GM23338 (cell line): ENCODE results near the gene MORN4. TPM values are rescaled to one million over a fixed set of nuclear protein-coding genes. Genes with fewer than 3 reads are reported as not detected.

Source experiments
- ATAC-seq: fragments of 200-7000 bp; cut with Tn5 transposase; 3 replicates; pipeline ENCODE4 v1.9.1; 2020
- DNase-seq: peaks from one replicate; pipeline ENCODE4 v3.0.0-alpha.2; 2015; ENCODE audit warnings: low spot score
- H2AFZ ChIP-seq: fragments of 200-600 bp; sonication (generic); 2 replicates; pipeline ENCODE4 v1.8.0; 2016; ENCODE audit warnings: antibody characterized with exemption, mild to moderate bottlenecking, moderate library complexity
- H3F3A ChIP-seq: fragments of 200-600 bp; sonication (generic); replicated peaks from 2 replicates; pipeline ENCODE4 v1.8.0; 2017; ENCODE audit warnings: antibody characterized with exemption, mixed run types, low read depth
- H3K27ac ChIP-seq: fragments of 200-600 bp; sonication (generic); 2 replicates; pipeline ENCODE4 v1.6.1; 2016; ENCODE audit warnings: low read depth
- H3K27me3 ChIP-seq: fragments of 200-600 bp; sonication (generic); 2 replicates; pipeline ENCODE4 v1.8.0; 2016; ENCODE audit warnings: mild to moderate bottlenecking, mixed run types, moderate library complexity; ENCODE audit not compliant: insufficient read depth
- H3K36me3 ChIP-seq: fragments of 200-600 bp; sonication (generic); 2 replicates; pipeline ENCODE4 v1.8.0; 2016; ENCODE audit warnings: mild to moderate bottlenecking; ENCODE audit not compliant: insufficient read depth
- H3K4me1 ChIP-seq: fragments of 200-600 bp; sonication (generic); 2 replicates; pipeline ENCODE4 v1.8.0; 2016; ENCODE audit warnings: mild to moderate bottlenecking, moderate library complexity; ENCODE audit not compliant: insufficient read depth
- H3K4me2 ChIP-seq: fragments of 200-600 bp; sonication (generic); 2 replicates; pipeline ENCODE4 v1.7.1; 2017; ENCODE audit warnings: mixed run types
- H3K4me3 ChIP-seq: fragments of 200-600 bp; sonication (generic); 2 replicates; pipeline ENCODE4 v1.6.1; 2016; ENCODE audit warnings: mixed run types
- H3K79me2 ChIP-seq: fragments of 200-600 bp; sonication (generic); replicated peaks from 2 replicates; pipeline ENCODE4 v1.8.0; 2017; ENCODE audit warnings: mild to moderate bottlenecking; ENCODE audit not compliant: insufficient read depth
- H3K9me2 ChIP-seq: fragments of 200-600 bp; sonication (generic); 2 replicates; pipeline ENCODE4 v1.8.0; 2017; ENCODE audit not compliant: insufficient read depth
- H4K20me1 ChIP-seq: fragments of 200-600 bp; sonication (generic); replicated peaks from 2 replicates; pipeline ENCODE4 v1.8.0; 2017; ENCODE audit warnings: mild to moderate bottlenecking; ENCODE audit not compliant: insufficient read depth
- H3K27ac Mint-ChIP-seq: 2 replicates; pipeline ENCODE4 v1.8.0; 2020; ENCODE audit warnings: inconsistent platforms, mild to moderate bottlenecking, moderate library complexity, mixed read lengths
- H3K27me3 Mint-ChIP-seq: 3 replicates; pipeline ENCODE4 v1.8.0; 2022; ENCODE audit warnings: low read depth, mild to moderate bottlenecking, moderate library complexity, mixed read lengths, inconsistent platforms; ENCODE audit not compliant: insufficient read depth, poor library complexity
- H3K36me3 Mint-ChIP-seq: 3 replicates; pipeline ENCODE4 v1.8.0; 2021; ENCODE audit warnings: low read depth, mild to moderate bottlenecking, inconsistent platforms, moderate library complexity, mixed read lengths
- H3K4me1 Mint-ChIP-seq: 3 replicates; pipeline ENCODE4 v1.8.0; 2020; ENCODE audit warnings: mild to moderate bottlenecking, inconsistent platforms, mixed read lengths
- H3K4me3 Mint-ChIP-seq: 3 replicates; pipeline ENCODE4 v1.8.0; 2021; ENCODE audit warnings: moderate library complexity, mild to moderate bottlenecking, inconsistent platforms, mixed read lengths
- H3K9me3 Mint-ChIP-seq: 3 replicates; pipeline ENCODE4 v1.8.0; 2020; ENCODE audit warnings: moderate library complexity, mild to moderate bottlenecking, inconsistent platforms, mixed read lengths
- CREB1 ChIP-seq: fragments of 250-450 bp; sonication (Bioruptor Pico); IDR thresholded peaks from 2 replicates; pipeline ENCODE4 v1.5.0; 2020; ENCODE audit warnings: low read depth, mild to moderate bottlenecking, moderate library complexity
- ETS1 ChIP-seq: IDR thresholded peaks from 2 replicates; pipeline ENCODE4 v1.6.1; 2016; ENCODE audit warnings: antibody characterized with exemption
- EZH2 ChIP-seq: fragments of 200-600 bp; sonication (generic); IDR thresholded peaks from one replicate; pipeline ENCODE4 v1.8.0; 2017; ENCODE audit warnings: antibody characterized with exemption, mild to moderate bottlenecking, low read depth; ENCODE audit not compliant: unreplicated experiment
- POLR2AphosphoS5 ChIP-seq: IDR thresholded peaks from 2 replicates; pipeline ENCODE4 v1.6.1; 2016; ENCODE audit warnings: antibody characterized with exemption, low read depth
- STAT1 ChIP-seq: IDR thresholded peaks from one replicate; pipeline ENCODE4 v1.6.1; 2016; ENCODE audit warnings: antibody characterized with exemption; ENCODE audit not compliant: unreplicated experiment
- ZNF114 ChIP-seq: fragments of 250-450 bp; sonication (Bioruptor Pico); IDR thresholded peaks from 2 replicates; pipeline ENCODE4 v1.5.0; 2020; ENCODE audit warnings: mild to moderate bottlenecking, moderate library complexity
- ZNF462 ChIP-seq: fragments of 250-450 bp; sonication (Bioruptor Pico); IDR thresholded peaks from 2 replicates; pipeline ENCODE4 v1.5.0; 2020; ENCODE audit warnings: mild to moderate bottlenecking, moderate library complexity
- polyA plus RNA-seq: library from polyadenylated mRNA; unstranded; fragments of >200 nt; fragmentation: Nextera tagmentation; extraction: Ambion mirVana; gene quantifications from 2 replicates; pipeline ENCODE4 v1.2.1, GENCODE V29; 2016
- total RNA-seq: library from RNA; depleted of rRNA; stranded (reverse); fragments of >200 nt; shearing (Covaris generic); gene quantifications from 2 replicates; pipeline ENCODE4 v1.2.3, GENCODE V29; 2014

Gene MORN4
- total and polyA plus RNA-seq, 2 experiments from 2014 or later, result 9.0 to 50.0 TPM

- Mint-ChIP-seq H3K27ac (no peak overlapping the region), H3K36me3 (no peaks in the 10 kb centered on the region), H3K4me1 (peaks cover 10% of the 10 kb centered on the region), H3K27me3 (peaks cover 11% of the 10 kb centered on the region), H3K4me3 (no peak overlapping the region), H3K9me3 (no peaks in the 10 kb centered on the region)
- no peaks in the 10 kb centered on the region for H3K9me2 ChIP-seq
- H3K4me3 ChIP-seq, result no peak overlapping the region
- no peak overlapping the region for H3K4me2 ChIP-seq
- peaks cover 25% of the 10 kb centered on the region for H3K79me2 ChIP-seq
- H3K27me3 ChIP-seq, result no peaks in the 10 kb centered on the region
- H3K27ac ChIP-seq, result no peak overlapping the region
- peaks cover 21% of the 10 kb centered on the region for H4K20me1 ChIP-seq
- TF ChIP-seq ETS1 (no peak), ZNF114 (CRISPR knock-in tag) (no peak)
- H3K4me1 ChIP-seq, result peaks cover 16% of the 10 kb centered on the region
- no peak for DNase-seq
- H3K36me3 ChIP-seq, result no peaks in the 10 kb centered on the region
- no peak for ATAC-seq
- H2AFZ ChIP-seq, result no peak overlapping the region
- peaks cover 3% of the 10 kb centered on the region; the same call in 1 of the 2 replicates for H3F3A ChIP-seq
Measured at GRCh38 chr10:97682042-97682441, 48.7 kb upstream of the MORN4 start.

- TF ChIP-seq EZH2, result no peak
- no peak for TF ChIP-seq STAT1
- Histone ChIP-seq H4K20me1 (peaks cover 19% of the 10 kb centered on the region), H3K36me3 (no peaks in the 10 kb centered on the region; the same call in 1 of the 2 replicates), H3K4me1 (peaks cover 6% of the 10 kb centered on the region; the same call in 1 of the 2 replicates), H3K4me3 (no peak overlapping the region), H3K79me2 (0 out of 2 replicates have a peak, but pooled peaks cover 8% of the 10 kb centered on the region), H3K9me2 (no peaks in the 10 kb centered on the region), H3F3A (no peaks in the 10 kb centered on the region; the same call in 1 of the 2 replicates), H3K27me3 (no peaks in the 10 kb centered on the region), H3K4me2 (no peak overlapping the region), H3K27ac (no peak overlapping the region), H2AFZ (no peak overlapping the region)
- H3K9me3 Mint-ChIP-seq, result no peaks in the 10 kb centered on the region
- peaks cover 9% of the 10 kb centered on the region for H3K27me3 Mint-ChIP-seq
- no peak overlapping the region for H3K27ac Mint-ChIP-seq
- DNase-seq (no peak), ATAC-seq (no peak)
- H3K4me3 Mint-ChIP-seq, result no peak overlapping the region
- peaks cover 5% of the 10 kb centered on the region; the same call in 2 of the 3 replicates for H3K4me1 Mint-ChIP-seq
- peaks cover 17% of the 10 kb centered on the region for H3K36me3 Mint-ChIP-seq
Measured at GRCh38 chr10:97679594-97679993, 46.3 kb upstream of the MORN4 start.

GRCh38 chr10:97676770-97677581, 43.7 kb upstream of the MORN4 start:
- H3K4me1 ChIP-seq, result no peaks in the 10 kb centered on the region
- H3K36me3 Mint-ChIP-seq, result peaks cover 40% of the 10 kb centered on the region
- DNase-seq, result peak; percentile 75
- TF ChIP-seq ZNF114 (CRISPR knock-in tag), result no peak
- no peak for TF ChIP-seq POLR2AphosphoS5
- TF ChIP-seq ZNF462 (CRISPR knock-in tag), result no peak
- TF ChIP-seq CREB1 (CRISPR knock-in tag), result no peak

More at GRCh38 chr10:97676770-97677581, 43.7 kb upstream of the MORN4 start:
- Mint-ChIP-seq H3K27me3 (peaks cover 3% of the 10 kb centered on the region), H3K4me3 (no peak overlapping the region), H3K9me3 (no peaks in the 10 kb centered on the region), H3K27ac (no peak overlapping the region; the same call in 1 of the 2 replicates), H3K4me1 (0 out of 3 replicates have a peak, but pooled peaks cover 2% of the 10 kb centered on the region)
- Histone ChIP-seq H3K27ac (no peak overlapping the region), H4K20me1 (peaks cover 8% of the 10 kb centered on the region; the same call in 1 of the 2 replicates), H3K9me2 (no peaks in the 10 kb centered on the region), H3K36me3 (peaks cover 4% of the 10 kb centered on the region; the same call in 1 of the 2 replicates), H3K27me3 (no peaks in the 10 kb centered on the region), H3K4me3 (no peak overlapping the region), H2AFZ (no peak overlapping the region), H3F3A (no peaks in the 10 kb centered on the region; the same call in 1 of the 2 replicates), H3K79me2 (0 out of 2 replicates have a peak, but pooled peaks cover 7% of the 10 kb centered on the region), H3K4me2 (no peak overlapping the region)
- peak; percentile 92 for ATAC-seq
